Measurements from ENCODE around the gene LENG8. TPM values are rescaled to one million over a fixed set of nuclear protein-coding genes. Genes with fewer than 3 reads are reported as not detected.

LENG8 gene
- total and polyA plus RNA-seq, 2 experiments from 2014 or later: 42.1 to 74.3 TPM

- H2AFZ ChIP-seq: no peak overlapping the region
- Mint-ChIP-seq H3K4me3 (no peak overlapping the region), H3K36me3 (ENCODE audit: low read depth) (peaks cover 86% of the 10 kb centered on the region), H3K4me1 (peaks cover 7% of the 10 kb centered on the region; the same call in 2 of the 3 replicates), H3K27me3 (ENCODE audit: insufficient read depth, low read depth, poor library complexity) (peaks cover 12% of the 10 kb centered on the region), H3K27ac (no peak overlapping the region), H3K9me3 (no peaks in the 10 kb centered on the region)
- H3K27me3 ChIP-seq (ENCODE audit: insufficient read depth): no peaks in the 10 kb centered on the region
- H3K36me3 ChIP-seq (ENCODE audit: insufficient read depth): peaks cover 41% of the 10 kb centered on the region
- ATAC-seq (no peak), DNase-seq (ENCODE audit: low spot score) (no peak)
- H3K27ac ChIP-seq (ENCODE audit: low read depth): no peak overlapping the region
- TF ChIP-seq ETS1 (IDR thresholded peaks at IDR 0.05) (no peak), CREB1 (CRISPR knock-in tag; IDR thresholded peaks at IDR 0.05; ENCODE audit: low read depth) (no peak), EZH2 (IDR thresholded peaks at IDR 0.05; ENCODE audit: low read depth, unreplicated experiment) (no peak), JUNB (IDR thresholded peaks at IDR 0.05; ENCODE audit: unreplicated experiment) (no peak), ZNF331 (CRISPR knock-in tag; IDR thresholded peaks at IDR 0.05; ENCODE audit: low read depth) (no peak), POLR2AphosphoS5 (IDR thresholded peaks at IDR 0.05; ENCODE audit: low read depth) (no peak), NANOG (IDR thresholded peaks at IDR 0.05; ENCODE audit: borderline replicate concordance) (no peak), ZNF114 (CRISPR knock-in tag; IDR thresholded peaks at IDR 0.05) (no peak), REST (IDR thresholded peaks at IDR 0.05; ENCODE audit: unreplicated experiment) (no peak), STAT1 (IDR thresholded peaks at IDR 0.05; ENCODE audit: unreplicated experiment) (no peak), EZH2phosphoT487 (IDR thresholded peaks at IDR 0.05; ENCODE audit: unreplicated experiment) (no peak), CTCF (conservative IDR thresholded peaks at IDR 0.05; ENCODE audit: low read depth in 2 of 2) (no peak)
- TF ChIP-seq, protein P1, sequence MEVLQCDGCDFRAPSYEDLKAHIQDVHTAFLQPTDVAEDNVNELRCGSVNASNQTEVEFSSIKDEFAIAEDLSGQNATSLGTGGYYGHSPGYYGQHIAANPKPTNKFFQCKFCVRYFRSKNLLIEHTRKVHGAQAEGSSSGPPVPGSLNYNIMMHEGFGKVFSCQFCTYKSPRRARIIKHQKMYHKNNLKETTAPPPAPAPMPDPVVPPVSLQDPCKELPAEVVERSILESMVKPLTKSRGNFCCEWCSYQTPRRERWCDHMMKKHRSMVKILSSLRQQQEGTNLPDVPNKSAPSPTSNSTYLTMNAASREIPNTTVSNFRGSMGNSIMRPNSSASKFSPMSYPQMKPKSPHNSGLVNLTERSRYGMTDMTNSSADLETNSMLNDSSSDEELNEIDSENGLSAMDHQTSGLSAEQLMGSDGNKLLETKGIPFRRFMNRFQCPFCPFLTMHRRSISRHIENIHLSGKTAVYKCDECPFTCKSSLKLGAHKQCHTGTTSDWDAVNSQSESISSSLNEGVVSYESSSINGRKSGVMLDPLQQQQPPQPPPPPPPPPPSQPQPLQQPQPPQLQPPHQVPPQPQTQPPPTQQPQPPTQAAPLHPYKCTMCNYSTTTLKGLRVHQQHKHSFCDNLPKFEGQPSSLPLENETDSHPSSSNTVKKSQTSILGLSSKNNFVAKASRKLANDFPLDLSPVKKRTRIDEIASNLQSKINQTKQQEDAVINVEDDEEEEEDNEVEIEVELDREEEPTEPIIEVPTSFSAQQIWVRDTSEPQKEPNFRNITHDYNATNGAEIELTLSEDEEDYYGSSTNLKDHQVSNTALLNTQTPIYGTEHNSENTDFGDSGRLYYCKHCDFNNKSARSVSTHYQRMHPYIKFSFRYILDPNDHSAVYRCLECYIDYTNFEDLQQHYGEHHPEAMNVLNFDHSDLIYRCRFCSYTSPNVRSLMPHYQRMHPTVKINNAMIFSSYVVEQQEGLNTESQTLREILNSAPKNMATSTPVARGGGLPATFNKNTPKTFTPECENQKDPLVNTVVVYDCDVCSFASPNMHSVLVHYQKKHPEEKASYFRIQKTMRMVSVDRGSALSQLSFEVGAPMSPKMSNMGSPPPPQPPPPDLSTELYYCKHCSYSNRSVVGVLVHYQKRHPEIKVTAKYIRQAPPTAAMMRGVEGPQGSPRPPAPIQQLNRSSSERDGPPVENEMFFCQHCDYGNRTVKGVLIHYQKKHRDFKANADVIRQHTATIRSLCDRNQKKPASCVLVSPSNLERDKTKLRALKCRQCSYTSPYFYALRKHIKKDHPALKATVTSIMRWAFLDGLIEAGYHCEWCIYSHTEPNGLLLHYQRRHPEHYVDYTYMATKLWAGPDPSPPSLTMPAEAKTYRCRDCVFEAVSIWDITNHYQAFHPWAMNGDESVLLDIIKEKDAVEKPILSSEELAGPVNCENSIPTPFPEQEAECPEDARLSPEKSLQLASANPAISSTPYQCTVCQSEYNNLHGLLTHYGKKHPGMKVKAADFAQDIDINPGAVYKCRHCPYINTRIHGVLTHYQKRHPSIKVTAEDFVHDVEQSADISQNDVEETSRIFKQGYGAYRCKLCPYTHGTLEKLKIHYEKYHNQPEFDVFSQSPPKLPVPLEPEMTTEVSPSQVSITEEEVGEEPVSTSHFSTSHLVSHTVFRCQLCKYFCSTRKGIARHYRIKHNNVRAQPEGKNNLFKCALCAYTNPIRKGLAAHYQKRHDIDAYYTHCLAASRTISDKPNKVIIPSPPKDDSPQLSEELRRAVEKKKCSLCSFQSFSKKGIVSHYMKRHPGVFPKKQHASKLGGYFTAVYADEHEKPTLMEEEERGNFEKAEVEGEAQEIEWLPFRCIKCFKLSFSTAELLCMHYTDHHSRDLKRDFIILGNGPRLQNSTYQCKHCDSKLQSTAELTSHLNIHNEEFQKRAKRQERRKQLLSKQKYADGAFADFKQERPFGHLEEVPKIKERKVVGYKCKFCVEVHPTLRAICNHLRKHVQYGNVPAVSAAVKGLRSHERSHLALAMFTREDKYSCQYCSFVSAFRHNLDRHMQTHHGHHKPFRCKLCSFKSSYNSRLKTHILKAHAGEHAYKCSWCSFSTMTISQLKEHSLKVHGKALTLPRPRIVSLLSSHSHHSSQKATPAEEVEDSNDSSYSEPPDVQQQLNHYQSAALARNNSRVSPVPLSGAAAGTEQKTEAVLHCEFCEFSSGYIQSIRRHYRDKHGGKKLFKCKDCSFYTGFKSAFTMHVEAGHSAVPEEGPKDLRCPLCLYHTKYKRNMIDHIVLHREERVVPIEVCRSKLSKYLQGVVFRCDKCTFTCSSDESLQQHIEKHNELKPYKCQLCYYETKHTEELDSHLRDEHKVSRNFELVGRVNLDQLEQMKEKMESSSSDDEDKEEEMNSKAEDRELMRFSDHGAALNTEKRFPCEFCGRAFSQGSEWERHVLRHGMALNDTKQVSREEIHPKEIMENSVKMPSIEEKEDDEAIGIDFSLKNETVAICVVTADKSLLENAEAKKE (CRISPR knock-in tag; IDR thresholded peaks at IDR 0.05): no peak
- no peaks in the 10 kb centered on the region for H3F3A ChIP-seq (replicated peaks; ENCODE audit: low read depth)
- H3K79me2 ChIP-seq (replicated peaks; ENCODE audit: insufficient read depth): peaks cover 15% of the 10 kb centered on the region
- no peak overlapping the region for H3K4me2 ChIP-seq
- H3K4me1 ChIP-seq (ENCODE audit: insufficient read depth): peaks cover under 1% of the 10 kb centered on the region; the same call in 1 of the 2 replicates
- H4K20me1 ChIP-seq (replicated peaks; ENCODE audit: insufficient read depth): peaks cover 16% of the 10 kb centered on the region; the same call in 1 of the 2 replicates
- no peaks in the 10 kb centered on the region for H3K9me2 ChIP-seq (ENCODE audit: insufficient read depth)
- no peak overlapping the region for H3K4me3 ChIP-seq
These were observed 7.7 kb downstream of the LENG8 start for GRCh38 chr19:54456423-54457373.

Data from GM23338 (cell line).